GM13977 (cell line): ENCODE data around the gene EDIL3.

Experiments used
- DNase-seq: peaks from one replicate; pipeline ENCODE4 v3.0.0; 2012; ENCODE audit warnings: low spot score
- CTCF ChIP-seq: IDR thresholded peaks from 2 replicates; pipeline ENCODE4 v1.5.1; 2012; ENCODE audit warnings: mild to moderate bottlenecking, control low read depth; ENCODE audit not compliant: insufficient read depth; ENCODE audit errors: extremely low read depth, missing control alignments
- in situ Hi-C: fragments of 300-500 bp; cut with MboI; formaldehyde crosslinking; loops from one replicate; pipeline ENCODE4 v1.12.0; 2022; ENCODE audit warnings: low sequenced_read_pairs, low pct_unique_long_range_greater_than_20kb, mixed read lengths, inconsistent platforms; ENCODE audit not compliant: unreplicated experiment

The EDIL3 gene

GRCh38 chr5:84373506-84373905 is 11.2 kb downstream of the EDIL3 start:
- no peak for TF ChIP-seq CTCF
- no peak for DNase-seq
- in situ Hi-C loops: no loop called here

DNA sequence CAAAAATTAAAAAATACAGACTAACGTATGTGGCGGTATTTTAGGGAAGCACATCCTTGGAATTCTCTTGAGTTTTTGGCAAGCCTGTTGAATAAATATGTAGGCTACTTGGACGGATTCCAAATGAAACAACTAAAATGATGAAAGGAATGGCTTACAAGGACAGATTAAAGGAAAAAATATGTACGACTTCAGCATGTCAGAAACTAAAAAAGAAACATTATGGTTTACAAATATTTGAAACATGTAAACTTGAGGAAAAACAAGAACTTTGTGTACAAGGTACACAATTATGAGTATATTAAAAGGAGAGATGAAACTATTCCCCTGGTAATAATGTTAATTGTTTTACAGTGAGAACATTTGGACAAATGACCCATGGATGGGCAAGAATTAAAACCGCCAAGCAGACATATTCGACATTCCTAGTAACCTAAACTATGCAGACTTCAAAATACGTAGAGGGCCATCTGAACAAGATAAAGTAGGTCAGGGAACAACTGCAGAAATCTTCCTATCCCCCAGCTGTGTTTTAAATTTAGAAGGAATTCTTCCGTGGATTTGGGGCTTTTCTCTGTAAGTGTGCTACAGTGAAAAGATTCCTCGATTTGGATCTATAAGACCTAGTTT is 12.5 kb downstream of the EDIL3 start:
- TF ChIP-seq CTCF: no peak
- in situ Hi-C loops: no loop called here
- no peak for DNase-seq

DNA sequence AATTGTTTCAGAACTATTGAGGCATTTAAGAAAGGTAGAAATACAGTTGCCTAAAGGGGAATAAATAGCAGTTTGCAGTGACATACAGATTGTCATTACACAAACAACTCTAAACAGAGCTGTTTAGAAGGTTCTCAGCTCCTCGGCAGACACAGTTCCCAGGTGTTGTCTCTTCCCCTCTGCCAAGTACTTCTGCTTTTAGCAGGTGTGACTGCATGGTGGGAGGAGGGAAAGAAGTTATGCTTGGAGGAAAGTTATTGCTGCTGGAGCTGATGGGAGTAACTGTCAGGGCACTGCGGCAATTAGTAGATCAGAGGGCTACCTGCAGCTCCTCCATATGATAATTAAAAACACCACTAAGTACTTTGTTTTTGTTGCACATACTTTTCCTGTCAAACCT is 14.5 kb downstream of the EDIL3 start:
- in situ Hi-C loops: no loop called here
- TF ChIP-seq CTCF: no peak
- no peak for DNase-seq

GRCh38 chr5:84364043-84364442 is 20.6 kb downstream of the EDIL3 start:
- in situ Hi-C loops: no loop called here
- no peak for DNase-seq
- no peak for TF ChIP-seq CTCF

GRCh38 chr5:84362061-84362720 is 22.5 kb downstream of the EDIL3 start:
- TF ChIP-seq CTCF: no peak
- DNase-seq: no peak
- in situ Hi-C loops: no loop called here

DNA sequence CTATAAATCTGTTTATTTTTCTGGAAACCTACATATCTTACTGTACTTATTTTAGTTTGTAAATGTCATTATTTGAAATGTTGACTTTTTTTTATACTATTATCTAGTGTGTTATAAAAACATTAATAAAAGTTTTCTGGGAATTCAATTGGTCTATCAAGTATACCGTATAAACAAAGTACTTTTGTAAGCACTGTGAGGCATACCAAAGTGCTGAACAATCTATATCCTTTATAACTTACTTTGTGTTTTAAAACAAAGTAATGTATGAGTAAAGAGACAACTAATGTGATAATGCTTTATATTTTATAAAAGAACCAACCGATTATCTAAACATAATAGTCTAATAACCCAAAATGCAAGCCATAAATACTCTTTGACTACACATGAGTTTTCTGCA is 23.1 kb downstream of the EDIL3 start:
- in situ Hi-C loops: no loop called here
- no peak for TF ChIP-seq CTCF
- no peak for DNase-seq
